ENCODE measurements around the gene ELF5.

GRCh38 chr11:34540870-34541269 lies 27.3 kb upstream of the ELF5 start:
- TF ChIP-seq CTCF (conservative IDR thresholded peaks at IDR 0.05): no peak
- TF ChIP-seq ZFX (IDR thresholded peaks at IDR 0.05): no peak

Measured in C4-2B (cell line).